Vagina (tissue), 2 donors: ENCODE data around the gene MMP28. TPM values are rescaled to one million over a fixed set of nuclear protein-coding genes. Genes with fewer than 3 reads are reported as not detected.

Experiments
- DNase-seq, 2 donors: peaks; one replicate each; pipeline ENCODE4 v3.0.0-alpha.2; 2017; ENCODE audit errors: extremely low spot score in 2 of 2
- H3K27ac ChIP-seq: fragments of 200-600 bp; sonication (generic); one replicate; pipeline ENCODE4 v1.5.1; 2019
- H3K27me3 ChIP-seq: fragments of 200-600 bp; sonication (generic); one replicate; pipeline ENCODE4 v1.5.1; 2019
- H3K36me3 ChIP-seq, 2 donors: fragments of 200-600 bp; sonication (generic); one replicate each; pipeline ENCODE4 v1.5.1; 2017 to 2019
- H3K4me1 ChIP-seq: fragments of 200-600 bp; sonication (generic); one replicate; pipeline ENCODE4 v1.5.1; 2019
- H3K4me3 ChIP-seq, 2 donors: fragments of 200-600 bp; sonication (generic); 1 replicate in 1 of 2; 2 replicates in 1 of 2; pipeline ENCODE4 v1.5.1; 2016 to 2019
- H3K9me3 ChIP-seq: fragments of 200-600 bp; sonication (generic); one replicate; pipeline ENCODE4 v1.5.1; 2019
- POLR2A ChIP-seq, 2 donors: fragments of 450-650 bp; IDR thresholded peaks; one replicate each; pipeline ENCODE4 v1.6.1; 2017; ENCODE audit warnings: antibody characterized with exemption in 2 of 2, mild to moderate bottlenecking in 2 of 2, moderate library complexity in 2 of 2
- POLR2AphosphoS5 ChIP-seq, 2 donors: sonication (generic); formaldehyde crosslinking; IDR thresholded peaks; one replicate each; pipeline ENCODE4 v1.9.0; 2017; ENCODE audit warnings: antibody characterized with exemption in 2 of 2, mild to moderate bottlenecking in 2 of 2, low read depth in 1 of 2; ENCODE audit not compliant: insufficient read depth in 1 of 2
- intact Hi-C: fragments of 100-400 bp; cut with DNase I; formaldehyde crosslinking; loops from one replicate; pipeline ENCODE4 v1.15.1; 2023
- total RNA-seq: library from RNA; depleted of rRNA; stranded (reverse); fragments of >200 nt; gene quantifications from one replicate; pipeline ENCODE4 v1.2.3, GENCODE V29; 2016
- TF ChIP-seq, protein P1 (sequence below), 3 experiments: fragments of 450-650 bp in 2 of 3; fragments of 200-600 bp in 1 of 3; sonication (generic) in 1 of 3; IDR thresholded peaks; one replicate each; pipeline ENCODE4 v1.5.1; 2017 to 2019; ENCODE audit warnings: antibody characterized with exemption in 3 of 3, mild to moderate bottlenecking in 2 of 3, moderate library complexity in 2 of 3

Gene MMP28
- total RNA-seq, 1 donor from 2014 or later = 32.2 TPM

DNA sequence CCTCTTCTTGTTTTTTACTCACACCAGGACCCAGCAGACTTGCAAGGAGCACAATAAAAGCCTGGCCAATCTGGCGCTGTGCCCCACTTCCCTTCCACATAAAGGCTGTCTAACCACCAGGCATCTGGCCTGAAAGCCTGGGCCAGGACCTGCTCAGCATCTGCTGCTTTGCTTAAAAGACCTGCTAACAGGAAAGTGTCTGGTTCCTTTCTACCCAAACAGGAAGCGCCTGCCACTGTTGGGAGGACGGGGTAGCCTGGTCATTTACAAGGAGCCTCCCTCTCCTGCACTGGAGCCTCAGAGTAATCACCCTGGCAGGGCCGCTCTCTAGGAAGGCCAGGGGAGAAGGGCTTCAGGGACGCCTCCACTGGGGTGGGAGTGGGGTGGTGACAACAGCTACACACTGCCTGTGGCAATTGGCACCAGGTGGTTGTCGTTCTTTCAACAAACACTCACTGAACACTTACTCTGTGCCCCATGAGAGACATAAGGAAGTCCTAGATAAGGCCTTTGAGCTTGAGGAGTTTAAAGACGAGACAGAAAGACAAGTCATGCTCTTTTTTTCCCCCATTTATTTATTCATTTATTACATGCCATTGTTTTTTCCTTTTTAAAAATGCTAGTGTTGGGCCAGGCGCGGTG, 6.3 kb upstream of the MMP28 start:
- Histone ChIP-seq H3K9me3 (no peaks in the 10 kb centered on the region), H3K27ac (no peak overlapping the region), H3K27me3 (no peaks in the 10 kb centered on the region), H3K4me3 (no peak overlapping the region), H3K36me3 (no peaks in the 10 kb centered on the region), H3K4me1 (peaks cover 19% of the 10 kb centered on the region)
- TF ChIP-seq POLR2A (IDR thresholded peaks at IDR 0.05) (no peak), POLR2AphosphoS5 (IDR thresholded peaks at IDR 0.05; ENCODE audit: insufficient read depth in 1 of 2, low read depth in 1 of 2) (peak; percentile 62 to 67)
- TF ChIP-seq, protein P1, sequence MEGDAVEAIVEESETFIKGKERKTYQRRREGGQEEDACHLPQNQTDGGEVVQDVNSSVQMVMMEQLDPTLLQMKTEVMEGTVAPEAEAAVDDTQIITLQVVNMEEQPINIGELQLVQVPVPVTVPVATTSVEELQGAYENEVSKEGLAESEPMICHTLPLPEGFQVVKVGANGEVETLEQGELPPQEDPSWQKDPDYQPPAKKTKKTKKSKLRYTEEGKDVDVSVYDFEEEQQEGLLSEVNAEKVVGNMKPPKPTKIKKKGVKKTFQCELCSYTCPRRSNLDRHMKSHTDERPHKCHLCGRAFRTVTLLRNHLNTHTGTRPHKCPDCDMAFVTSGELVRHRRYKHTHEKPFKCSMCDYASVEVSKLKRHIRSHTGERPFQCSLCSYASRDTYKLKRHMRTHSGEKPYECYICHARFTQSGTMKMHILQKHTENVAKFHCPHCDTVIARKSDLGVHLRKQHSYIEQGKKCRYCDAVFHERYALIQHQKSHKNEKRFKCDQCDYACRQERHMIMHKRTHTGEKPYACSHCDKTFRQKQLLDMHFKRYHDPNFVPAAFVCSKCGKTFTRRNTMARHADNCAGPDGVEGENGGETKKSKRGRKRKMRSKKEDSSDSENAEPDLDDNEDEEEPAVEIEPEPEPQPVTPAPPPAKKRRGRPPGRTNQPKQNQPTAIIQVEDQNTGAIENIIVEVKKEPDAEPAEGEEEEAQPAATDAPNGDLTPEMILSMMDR (IDR thresholded peaks at IDR 0.05) = no peak
- intact Hi-C loops = no loop called here
- no peak for DNase-seq

DNA sequence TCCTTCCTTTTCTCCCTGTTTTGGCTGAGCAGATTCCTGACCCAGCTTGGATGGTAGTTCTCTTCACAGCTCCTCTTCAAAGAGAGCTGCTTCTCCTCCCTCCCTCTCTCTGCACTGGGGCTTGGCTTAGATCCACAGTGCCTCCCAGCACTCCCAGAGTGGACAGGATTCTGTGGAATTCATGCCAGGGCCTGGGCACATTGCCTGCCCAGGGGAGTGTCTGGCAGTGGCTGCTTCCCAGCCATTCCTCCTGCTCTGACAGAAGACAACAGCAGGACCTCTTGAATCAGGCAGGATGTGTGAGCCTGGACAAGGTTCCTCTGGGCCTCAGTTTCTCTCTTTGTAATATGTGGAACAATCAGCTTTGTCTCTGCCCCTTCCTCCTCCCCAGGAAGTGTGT, 4.5 kb upstream of the MMP28 start:
- Histone ChIP-seq H3K27me3 (no peaks in the 10 kb centered on the region), H3K36me3 (no peaks in the 10 kb centered on the region), H3K27ac (no peak overlapping the region), H3K9me3 (no peaks in the 10 kb centered on the region), H3K4me1 (peaks cover 19% of the 10 kb centered on the region), H3K4me3 (no peak overlapping the region)
- no peak for TF ChIP-seq POLR2A (IDR thresholded peaks at IDR 0.05)
- peak in 1 of 2 donors; percentile 13 for TF ChIP-seq POLR2AphosphoS5 (IDR thresholded peaks at IDR 0.05; ENCODE audit: insufficient read depth in 1 of 2, low read depth in 1 of 2)
- DNase-seq = peak in 1 of 2 donors; percentile 61
- intact Hi-C loops = no loop called here

DNA sequence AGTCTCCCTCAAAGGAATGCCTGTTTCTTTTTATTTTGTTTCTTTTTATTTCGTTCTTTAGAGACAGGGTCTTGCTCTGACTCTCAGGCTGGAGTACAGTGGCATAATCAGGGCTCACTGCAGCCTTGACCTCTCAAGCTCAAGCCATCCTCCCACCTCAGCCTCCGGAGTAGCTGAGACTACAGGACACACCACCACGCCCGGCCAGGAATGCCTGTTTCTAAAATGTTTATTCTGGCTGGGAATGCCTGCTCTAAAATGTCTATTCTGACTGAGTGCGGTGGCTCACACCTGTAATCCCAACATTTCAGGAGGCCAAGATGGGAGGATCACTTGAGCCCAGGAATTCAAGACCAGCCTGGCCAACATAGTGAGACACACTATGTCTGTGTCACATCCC, 2.5 kb upstream of the MMP28 start:
- TF ChIP-seq, protein P1 (IDR thresholded peaks at IDR 0.05) = no peak
- no peak for TF ChIP-seq POLR2AphosphoS5 (IDR thresholded peaks at IDR 0.05; ENCODE audit: insufficient read depth in 1 of 2, low read depth in 1 of 2)
- TF ChIP-seq POLR2A (IDR thresholded peaks at IDR 0.05) = no peak
- Histone ChIP-seq H3K4me1 (peaks cover 26% of the 10 kb centered on the region), H3K9me3 (no peaks in the 10 kb centered on the region), H3K27me3 (no peaks in the 10 kb centered on the region), H3K36me3 (no peaks in the 10 kb centered on the region), H3K4me3 (no peak overlapping the region), H3K27ac (no peak overlapping the region)
- DNase-seq = peak in 1 of 2 donors; percentile 46
- intact Hi-C loops = no loop called here

DNA sequence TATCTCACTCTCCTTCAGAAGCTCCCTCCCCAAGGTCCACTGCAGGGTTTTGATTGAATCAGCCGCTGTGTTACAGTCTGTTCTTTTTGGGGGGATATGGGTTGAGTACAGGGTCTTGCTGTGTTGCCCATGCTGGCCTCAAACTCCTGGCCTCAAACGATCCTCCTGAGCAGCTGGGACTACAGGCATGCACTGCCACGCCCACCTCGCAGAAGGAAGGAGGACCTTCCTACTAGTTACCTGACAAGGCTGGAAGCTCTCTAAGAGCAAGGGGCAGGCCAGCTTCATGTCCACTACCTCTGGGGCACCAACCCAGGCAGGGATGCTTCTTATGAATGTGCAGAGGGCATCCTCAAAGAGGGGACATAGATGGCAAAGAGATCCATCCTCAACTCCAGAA, 1.9 kb upstream of the MMP28 start:
- Histone ChIP-seq H3K36me3 (no peaks in the 10 kb centered on the region), H3K27ac (no peak overlapping the region), H3K9me3 (no peaks in the 10 kb centered on the region), H3K4me1 (peaks cover 26% of the 10 kb centered on the region), H3K4me3 (no peak overlapping the region), H3K27me3 (no peaks in the 10 kb centered on the region)
- DNase-seq = peak in 1 of 2 donors; percentile 77
- TF ChIP-seq POLR2A (IDR thresholded peaks at IDR 0.05) = no peak
- no peak for TF ChIP-seq POLR2AphosphoS5 (IDR thresholded peaks at IDR 0.05; ENCODE audit: insufficient read depth in 1 of 2, low read depth in 1 of 2)
- TF ChIP-seq, protein P1 (IDR thresholded peaks at IDR 0.05) = no peak
- intact Hi-C loops = no loop called here

DNA sequence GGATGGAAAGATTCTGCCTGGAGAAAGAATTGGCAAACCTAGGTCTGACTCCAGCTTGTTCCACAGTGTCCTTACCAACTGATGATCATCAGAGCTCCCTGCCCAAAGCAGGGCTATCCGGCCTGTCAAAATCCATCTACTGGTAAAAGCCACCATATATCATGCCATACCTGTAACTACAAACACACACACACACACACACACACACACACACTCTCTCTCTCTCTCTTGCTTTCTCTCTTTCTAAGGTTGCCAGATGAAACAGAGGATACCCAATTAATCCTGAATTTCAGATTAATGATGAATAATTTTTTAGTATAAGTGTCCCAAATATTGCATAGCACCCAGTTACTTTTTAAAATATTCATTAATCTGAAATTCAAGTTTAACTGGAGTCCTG, 1.5 kb upstream of the MMP28 start:
- H3K4me3 ChIP-seq = no peak overlapping the region
- H3K9me3 ChIP-seq = no peaks in the 10 kb centered on the region
- no peaks in the 10 kb centered on the region for H3K36me3 ChIP-seq
- intact Hi-C loops = no loop called here
- H3K27ac ChIP-seq = no peak overlapping the region
- H3K4me1 ChIP-seq = peaks cover 25% of the 10 kb centered on the region
- DNase-seq = peak in 1 of 2 donors; percentile 43
- no peaks in the 10 kb centered on the region for H3K27me3 ChIP-seq
- TF ChIP-seq POLR2A (IDR thresholded peaks at IDR 0.05) (no peak), POLR2AphosphoS5 (IDR thresholded peaks at IDR 0.05; ENCODE audit: insufficient read depth in 1 of 2, low read depth in 1 of 2) (no peak)
- TF ChIP-seq, protein P1 (IDR thresholded peaks at IDR 0.05) = no peak
